HUES48 (cell line): ENCODE measurements around the gene ERVV-1.
"Not testable (repeated sequence)": the region's sequence is repeated elsewhere in the genome, so short reads cannot be mapped to it uniquely, and the experiment has no call there.

ENCODE experiments used
- H3K27ac ChIP-seq: one replicate; pipeline ENCODE4 v1.7.0; 2013; ENCODE audit warnings: low read depth, low read length, inconsistent platforms
- H3K27me3 ChIP-seq: 2 replicates; pipeline ENCODE4 v1.6.1; 2013; ENCODE audit warnings: mild to moderate bottlenecking, low read length; ENCODE audit not compliant: control insufficient read depth, insufficient read depth
- H3K36me3 ChIP-seq: 2 replicates; pipeline ENCODE4 v1.6.1; 2013; ENCODE audit warnings: low read length; ENCODE audit not compliant: control insufficient read depth, insufficient read depth
- H3K4me1 ChIP-seq: 2 replicates; pipeline ENCODE4 v1.6.1; 2013; ENCODE audit warnings: mild to moderate bottlenecking, low read length; ENCODE audit not compliant: control insufficient read depth, insufficient read depth
- H3K4me3 ChIP-seq: 2 replicates; pipeline ENCODE4 v1.5.1; 2013; ENCODE audit warnings: mild to moderate bottlenecking, low read depth, low read length
- H3K9ac ChIP-seq: 2 replicates; pipeline ENCODE4 v1.6.1; 2013; ENCODE audit warnings: mild to moderate bottlenecking, low read depth, low read length, moderate library complexity
- H3K9me3 ChIP-seq: 2 replicates; pipeline ENCODE4 v1.6.1; 2013; ENCODE audit warnings: low read length; ENCODE audit not compliant: control insufficient read depth, insufficient read depth

Gene ERVV-1

DNA sequence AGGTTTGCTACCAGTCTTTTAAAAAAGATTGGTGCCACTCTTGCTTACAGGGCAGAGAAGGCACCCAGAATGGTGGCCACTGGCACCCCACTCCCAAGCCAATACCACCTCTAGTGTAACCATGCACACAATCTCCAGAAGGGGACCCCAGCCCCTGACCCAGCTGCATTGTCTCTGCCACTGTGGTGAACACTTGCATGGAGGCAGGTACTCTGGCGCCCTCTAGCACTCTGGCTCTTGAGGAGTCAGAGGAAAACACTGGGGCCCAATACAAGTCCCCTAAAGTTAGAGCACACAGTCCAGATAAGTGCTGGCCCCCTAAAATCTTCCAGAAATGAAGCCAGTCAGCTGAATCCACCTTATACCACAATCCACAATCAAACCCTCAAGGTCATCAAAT, 6.0 kb downstream of the ERVV-1 start:
- Histone ChIP-seq H3K4me1 (no peaks in the 10 kb centered on the region), H3K4me3 (no peak overlapping the region), H3K27me3 (no peaks in the 10 kb centered on the region), H3K36me3 (no peaks in the 10 kb centered on the region), H3K9me3 (no peaks in the 10 kb centered on the region), H3K27ac (no peak overlapping the region), H3K9ac (no peak overlapping the region)

- H3K9ac ChIP-seq, H3K36me3 ChIP-seq, H3K4me1 ChIP-seq, H3K27me3 ChIP-seq, H3K9me3 ChIP-seq, H3K4me3 ChIP-seq: not testable (repeated sequence)
- peak overlapping the region; percentile 28 for H3K27ac ChIP-seq
These were observed 14.6 kb downstream of the ERVV-1 start for GRCh38 chr19:53028306-53028705.

DNA sequence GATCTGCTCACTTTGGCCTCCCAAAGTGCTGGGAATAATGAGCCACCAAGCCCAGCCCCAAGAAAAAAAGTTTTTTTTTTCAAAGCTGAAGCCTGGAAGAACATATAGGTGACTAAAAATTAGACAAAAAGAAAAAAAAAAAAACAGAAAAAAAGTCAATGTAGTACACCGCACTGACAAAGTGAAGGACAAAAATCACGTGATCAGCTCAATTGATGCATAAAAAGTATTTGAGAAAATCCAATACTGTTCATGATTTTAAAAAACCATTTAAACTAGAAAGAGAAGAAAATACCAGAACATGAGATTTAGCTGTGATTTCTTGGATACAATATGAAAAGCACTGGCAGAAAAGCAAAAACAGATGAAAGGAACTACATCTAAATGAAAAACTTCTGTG, 20.3 kb downstream of the ERVV-1 start:
- H3K4me1 ChIP-seq, result 0 out of 2 replicates have a peak, but pooled peaks cover 5% of the 10 kb centered on the region

GRCh38 chr19:53034948-53035675, 21.4 kb downstream of the ERVV-1 start:
- Histone ChIP-seq H3K27ac (no peak overlapping the region), H3K9ac (no peak overlapping the region), H3K36me3 (no peaks in the 10 kb centered on the region), H3K9me3 (peaks cover 3% of the 10 kb centered on the region), H3K4me1 (0 out of 2 replicates have a peak, but pooled peaks cover 5% of the 10 kb centered on the region), H3K27me3 (no peaks in the 10 kb centered on the region), H3K4me3 (no peak overlapping the region)

More for the DNA sequence above, 20.3 kb downstream of the ERVV-1 start:
- Histone ChIP-seq H3K27me3 (no peaks in the 10 kb centered on the region), H3K9ac (no peak overlapping the region), H3K36me3 (no peaks in the 10 kb centered on the region), H3K9me3 (peaks cover 3% of the 10 kb centered on the region), H3K27ac (no peak overlapping the region), H3K4me3 (no peak overlapping the region)

DNA sequence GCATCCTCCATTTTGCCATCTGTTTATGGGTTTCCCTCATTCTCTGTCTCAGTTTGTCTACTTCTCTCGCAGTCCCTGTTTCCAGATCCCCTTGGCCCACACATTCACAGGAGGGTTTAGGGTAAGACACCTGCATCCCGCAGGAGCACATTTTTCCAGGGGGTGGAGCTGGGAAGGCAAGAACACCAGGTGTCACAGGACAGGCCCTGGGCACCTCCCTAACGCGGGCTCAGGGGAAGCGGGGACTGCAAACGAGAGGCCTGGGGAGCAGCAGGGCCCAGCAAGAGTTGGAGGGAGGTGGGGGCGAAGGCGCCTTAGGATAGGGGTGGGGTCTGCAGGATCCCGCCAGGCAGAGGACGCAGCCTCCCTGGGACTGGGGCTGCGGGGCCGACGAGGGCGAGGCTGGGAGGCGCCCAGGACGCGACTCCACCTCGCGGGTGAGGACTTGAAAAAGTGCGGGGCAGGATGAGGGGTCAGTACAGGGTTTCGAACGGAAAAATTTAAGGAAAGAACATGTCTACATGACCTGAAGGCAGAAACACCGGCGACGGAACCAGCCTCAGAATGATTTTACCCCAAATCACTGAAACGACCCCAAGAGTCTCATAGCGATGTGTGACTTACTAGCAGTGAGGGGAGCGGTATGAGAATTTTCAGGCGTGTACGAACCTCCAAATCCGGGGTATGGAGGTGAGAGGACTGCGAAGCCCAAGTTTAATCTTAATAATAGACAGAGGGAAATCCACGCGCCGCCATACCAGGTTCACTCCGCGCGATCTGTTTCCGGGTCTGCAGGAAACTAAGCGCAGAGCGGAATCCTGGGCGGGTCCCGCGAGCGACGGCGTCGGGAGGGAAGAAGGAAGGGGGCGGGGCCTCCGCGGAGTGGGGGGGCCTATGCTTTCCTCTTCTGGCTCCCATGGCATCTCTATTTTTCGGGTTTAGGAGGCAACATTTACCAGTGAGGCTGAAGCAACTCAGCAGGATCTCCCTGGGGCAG, 23.7 kb downstream of the ERVV-1 start:
- peak overlapping the region; percentile 38 for H3K9ac ChIP-seq
- peak overlapping the region; percentile 73 for H3K4me3 ChIP-seq
- H3K27ac ChIP-seq, result no peak overlapping the region
- H3K4me1 ChIP-seq, result 0 out of 2 replicates have a peak, but pooled peaks cover 5% of the 10 kb centered on the region
- no peaks in the 10 kb centered on the region for H3K27me3 ChIP-seq
- peaks cover 3% of the 10 kb centered on the region for H3K9me3 ChIP-seq
- H3K36me3 ChIP-seq, result no peaks in the 10 kb centered on the region

DNA sequence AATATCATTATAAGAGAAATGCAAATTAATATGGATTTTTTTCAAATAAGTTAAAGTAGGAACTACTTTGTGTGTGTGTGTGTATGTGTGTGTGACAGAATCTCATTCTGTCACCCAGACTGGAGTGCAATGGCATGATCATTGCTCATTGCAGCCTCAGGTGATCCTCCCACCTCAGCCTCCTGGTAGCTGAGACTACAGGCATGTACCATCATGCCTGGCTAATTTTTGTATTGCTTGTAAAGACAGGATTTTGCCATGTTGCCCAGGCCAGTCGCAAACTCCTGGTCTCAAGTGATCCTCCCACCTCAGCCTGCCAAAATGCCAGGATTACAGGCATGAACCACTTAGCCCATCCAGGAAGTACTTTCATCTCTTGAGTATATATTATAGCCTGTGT, 27.6 kb downstream of the ERVV-1 start:
- Histone ChIP-seq H3K27ac (no peak overlapping the region), H3K27me3 (no peaks in the 10 kb centered on the region), H3K9ac (no peak overlapping the region), H3K9me3 (peaks cover 3% of the 10 kb centered on the region), H3K4me3 (no peak overlapping the region), H3K4me1 (0 out of 2 replicates have a peak, but pooled peaks cover 5% of the 10 kb centered on the region), H3K36me3 (no peaks in the 10 kb centered on the region)

DNA sequence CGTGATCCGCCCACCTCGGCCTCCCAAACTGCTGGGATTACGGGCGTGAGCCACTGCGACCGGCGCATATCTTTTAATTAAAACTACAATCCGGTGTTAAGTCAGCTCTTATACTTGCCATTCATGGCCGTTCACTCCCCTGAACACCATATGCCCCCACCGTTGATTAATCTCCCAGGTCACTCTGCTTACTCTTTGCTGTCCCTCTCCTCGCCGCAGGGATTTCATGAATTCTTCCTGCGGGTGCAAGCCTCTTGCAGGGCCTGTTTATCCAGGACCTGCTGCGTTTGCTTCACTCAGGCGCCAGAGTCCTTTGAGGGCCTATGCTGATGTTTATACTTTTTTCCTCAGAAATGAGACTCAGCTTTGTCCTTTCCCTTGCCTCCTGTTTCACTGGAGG, 31.8 kb downstream of the ERVV-1 start:
- Histone ChIP-seq H3K27ac (no peak overlapping the region), H3K9me3 (peaks cover 6% of the 10 kb centered on the region; the same call in 1 of the 2 replicates), H3K4me1 (no peaks in the 10 kb centered on the region), H3K9ac (no peak overlapping the region), H3K27me3 (no peaks in the 10 kb centered on the region), H3K4me3 (no peak overlapping the region), H3K36me3 (no peaks in the 10 kb centered on the region)

- no peaks in the 10 kb centered on the region for H3K4me1 ChIP-seq
- H3K4me3 ChIP-seq, result no peak overlapping the region
- no peak overlapping the region for H3K9ac ChIP-seq
- no peak overlapping the region for H3K27ac ChIP-seq
- H3K9me3 ChIP-seq, result peaks cover 6% of the 10 kb centered on the region; the same call in 1 of the 2 replicates
- no peaks in the 10 kb centered on the region for H3K36me3 ChIP-seq
- no peaks in the 10 kb centered on the region for H3K27me3 ChIP-seq
These were observed 33.7 kb downstream of the ERVV-1 start for GRCh38 chr19:53047379-53047778.

GRCh38 chr19:53055117-53055516, 41.4 kb downstream of the ERVV-1 start:
- Histone ChIP-seq H3K27ac (no peak overlapping the region), H3K27me3 (peaks cover 15% of the 10 kb centered on the region), H3K36me3 (no peaks in the 10 kb centered on the region), H3K9me3 (peaks cover 3% of the 10 kb centered on the region; the same call in 1 of the 2 replicates), H3K4me1 (no peaks in the 10 kb centered on the region), H3K9ac (no peak overlapping the region), H3K4me3 (no peak overlapping the region)

DNA sequence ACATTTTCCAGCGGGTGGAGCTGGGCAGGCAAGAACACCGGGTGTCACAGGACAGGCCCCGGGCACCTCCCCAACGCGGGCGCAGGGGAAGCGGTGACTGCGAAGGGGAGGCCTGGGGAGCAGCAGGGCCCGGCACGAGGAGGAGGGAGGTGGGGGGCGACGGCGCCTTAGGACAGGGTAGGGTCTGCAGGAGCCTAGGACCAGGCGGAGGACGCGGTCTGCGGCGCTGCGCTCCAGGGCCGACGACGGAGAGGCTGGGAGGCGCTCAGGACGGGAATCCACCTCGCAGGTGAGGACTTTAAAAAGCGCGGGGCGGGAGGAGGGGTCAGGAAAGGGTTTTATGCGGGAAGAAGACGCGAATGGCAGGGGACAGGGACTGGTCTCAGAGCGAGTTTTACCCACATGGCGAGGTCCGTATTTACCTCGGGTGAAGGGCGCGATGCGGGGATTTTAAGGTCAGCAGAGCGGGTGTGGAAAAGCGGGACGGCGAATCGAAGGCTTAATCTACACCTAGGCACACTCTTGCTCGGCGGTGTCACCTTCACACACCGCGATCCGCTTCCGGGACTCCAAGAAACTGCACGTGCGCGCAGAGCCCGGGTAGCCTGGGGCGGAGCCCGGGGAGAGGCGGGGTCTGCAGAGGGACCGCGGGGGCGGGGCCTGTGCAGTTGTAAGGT, 44.3 kb downstream of the ERVV-1 start:
- Histone ChIP-seq H3K4me1 (no peaks in the 10 kb centered on the region), H3K27ac (no peak overlapping the region), H3K4me3 (peak overlapping the region; percentile 62), H3K9me3 (peaks cover 6% of the 10 kb centered on the region; the same call in 1 of the 2 replicates), H3K27me3 (peaks cover 15% of the 10 kb centered on the region), H3K9ac (peak overlapping the region; percentile 42; the same call in 1 of the 2 replicates), H3K36me3 (no peaks in the 10 kb centered on the region)
